ENCODE data around the gene BCAS1. TPM values are rescaled to one million over a fixed set of nuclear protein-coding genes. Genes with fewer than 3 reads are reported as not detected.
A peak's percentile ranks its signal among the peaks of the same experiment; 100 is the strongest.

The BCAS1 gene
- total and polyA plus RNA-seq, 10 of the 15 experiments (the other 5 are each of a cell fraction or from before 2014, with no cell fraction given): 0.21 to 1.4 (median 0.55) TPM

- Histone ChIP-seq H3K79me2 (ENCODE audit: control insufficient read depth, insufficient read depth, low read length) (peaks cover 5% of the 10 kb centered on the region), H3K4me2 (ENCODE audit: control insufficient read depth, insufficient read depth) (peak overlapping the region; percentile 44; the same call in 1 of the 2 replicates), H3K4me3 (peak overlapping the region; percentile 15; the same call in 1 of the 2 replicates), H3K27me3 (replicated peaks in 1 of 2; ENCODE audit: control insufficient read depth in 2 of 2, insufficient read depth in 2 of 2, low read length in 1 of 2) (no peaks in the 10 kb centered on the region), H3K9me3 (replicated peaks; ENCODE audit: control insufficient read depth, insufficient read depth, low read length) (no peaks in the 10 kb centered on the region), H3K27ac (ENCODE audit: control insufficient read depth, insufficient read depth) (peak overlapping the region; percentile 72), H3K4me1 (ENCODE audit: control insufficient read depth, insufficient read depth, low read length) (peaks cover 38% of the 10 kb centered on the region), H3K36me3 (ENCODE audit: control insufficient read depth in 2 of 2, insufficient read depth in 2 of 2, low read length in 1 of 2) (no peaks in the 10 kb centered on the region), H4K20me1 (ENCODE audit: control insufficient read depth, insufficient read depth) (no peaks in the 10 kb centered on the region), H2AFZ (ENCODE audit: control insufficient read depth, low read depth, low read length) (no peak overlapping the region), H3K9ac (ENCODE audit: control insufficient read depth, insufficient read depth, low read length) (peak overlapping the region; percentile 21)
- POLR2A ChIA-PET: interaction anchor here (0.5 to 4.3 kb wide), 8 partner anchors 8 to 511 kb away, joined by 3 to 24 read pairs (median 5); no protein-coding TSS in a partner anchor
- FAIRE-seq (no peak), ATAC-seq (no peak), DNase-seq (ENCODE audit: low read depth, low spot score) (no peak)
- in situ Hi-C loops (cut with MboI) (no loop called here), intact Hi-C loops (cut with micrococcal nuclease; ENCODE audit: unreplicated experiment) (loop anchor here (2.0 to 5.0 kb wide), 2 partner anchors 13 to 36 kb away; no protein-coding TSS in a partner anchor)
- RAD21 ChIA-PET (ENCODE audit: unreplicated experiment): interaction anchor here (1.3 to 6.9 kb wide), 11 partner anchors 7 to 253 kb away, joined by 3 to 59 read pairs (median 13); no protein-coding TSS in a partner anchor
- CTCF ChIA-PET: interaction anchor here (1.1 to 3.7 kb wide), 4 partner anchors 10 to 26 kb away, joined by 4 to 19 read pairs (median 6); no protein-coding TSS in a partner anchor
- no TSS peak for BruUV-seq (replicated peaks)
- 50% methylated on average over 5 of the region's 5 CpGs for WGBS (ENCODE audit: insufficient coverage, insufficient replicate concordance, low lambda C conversion rate, missing lambda C conversion rate)
- SMC1A ChIA-PET (ENCODE audit: uncharacterized antibody, unreplicated experiment): interaction anchor here (1.1 to 13.3 kb wide), 19 partner anchors 7 to 321 kb away, joined by 3 to 117 read pairs (median 10); no protein-coding TSS in a partner anchor
- no peak for TF ChIP-seq ETV6 (conservative IDR thresholded peaks at IDR 0.05 in 1 of 2, IDR thresholded peaks at IDR 0.05 in 1 of 2; ENCODE audit: borderline replicate concordance in 1 of 2, low read depth in 1 of 2)
- TF ChIP-seq ATF7 (IDR thresholded peaks at IDR 0.05; ENCODE audit: low read depth): no peak
- no peak for TF ChIP-seq KLF5 (IDR thresholded peaks at IDR 0.05; ENCODE audit: partially characterized antibody)
- no peak for TF ChIP-seq FOXK2 (IDR thresholded peaks at IDR 0.05)
- no peak for TF ChIP-seq TAF1 (IDR thresholded peaks at IDR 0.05; ENCODE audit: borderline replicate concordance, low read depth, low read length)
- no peak for TF ChIP-seq USF1 (IDR thresholded peaks at IDR 0.05; ENCODE audit: borderline replicate concordance, extremely low read length, insufficient read depth, low read depth, low read length)
- no peak for TF ChIP-seq E4F1 (IDR thresholded peaks at IDR 0.05; ENCODE audit: borderline replicate concordance, partially characterized antibody)
- TF ChIP-seq IKZF2 (IDR thresholded peaks at IDR 0.05): no peak
- no peak for TF ChIP-seq KAT2A (conservative IDR thresholded peaks at IDR 0.05; ENCODE audit: control insufficient read depth, low read depth, low read length)
- no peak for TF ChIP-seq E2F8 (IDR thresholded peaks at IDR 0.05; ENCODE audit: low read depth, partially characterized antibody)
- TF ChIP-seq PRDM15 (CRISPR knock-in tag; IDR thresholded peaks at IDR 0.05): no peak
- TF ChIP-seq RCOR1 (conservative IDR thresholded peaks at IDR 0.05; ENCODE audit: low read depth, low read length): no peak
Observed at GRCh38 chr20:53905820-53906191, 164.6 kb downstream of the BCAS1 start.
